TTC549 (cell line): ENCODE measurements around the gene KATNBL1.

Experiments
- FAIRE-seq: peaks from 2 replicates; lab custom pipeline; 2012; peaks lifted over from hg19 to GRCh38; lab: Jason Lieb, UNC

The KATNBL1 gene

GRCh38 chr15:34209421-34210282 is at the start of gene KATNBL1:
TSS of gene KATNBL1 (minus strand) at chr15:34210096. CDS start at chr15:34163676, 46,420 bp downstream.
- FAIRE-seq, result peak; percentile 62

GRCh38 chr15:34259566-34259965 is 49.7 kb upstream of the KATNBL1 start:
- no peak for FAIRE-seq

- no peak for FAIRE-seq
These were observed 48.3 kb upstream of the KATNBL1 start for GRCh38 chr15:34258151-34258550.

GRCh38 chr15:34252545-34252944 is 42.6 kb upstream of the KATNBL1 start:
- FAIRE-seq, result no peak

GRCh38 chr15:34248190-34248589 is 38.3 kb upstream of the KATNBL1 start:
- FAIRE-seq, result no peak

GRCh38 chr15:34246276-34246976 is 36.5 kb upstream of the KATNBL1 start:
- no peak for FAIRE-seq

- no peak for FAIRE-seq
These were observed 33.3 kb upstream of the KATNBL1 start for GRCh38 chr15:34243226-34243625.

GRCh38 chr15:34242331-34242710 is 32.4 kb upstream of the KATNBL1 start:
- no peak for FAIRE-seq

GRCh38 chr15:34241376-34242330 is 31.8 kb upstream of the KATNBL1 start:
- FAIRE-seq, result peak; percentile 82

- no peak for FAIRE-seq
These were observed 30.6 kb upstream of the KATNBL1 start for GRCh38 chr15:34240537-34240936.

- no peak for FAIRE-seq
These were observed 29.4 kb upstream of the KATNBL1 start for GRCh38 chr15:34239151-34239808.

GRCh38 chr15:34233614-34234013 is 23.7 kb upstream of the KATNBL1 start:
- FAIRE-seq, result no peak

GRCh38 chr15:34223904-34224596 is 14.2 kb upstream of the KATNBL1 start:
- FAIRE-seq, result no peak

- no peak for FAIRE-seq
These were observed 7.8 kb upstream of the KATNBL1 start for GRCh38 chr15:34217587-34218225.

- no peak for FAIRE-seq
These were observed 6.8 kb upstream of the KATNBL1 start for GRCh38 chr15:34216527-34217270.

GRCh38 chr15:34214135-34214534 is 4.2 kb upstream of the KATNBL1 start:
- FAIRE-seq, result no peak

- FAIRE-seq, result no peak
These were observed 3.8 kb upstream of the KATNBL1 start for GRCh38 chr15:34213690-34214089.

- FAIRE-seq, result no peak
These were observed 3.9 kb downstream of the KATNBL1 start for GRCh38 chr15:34206011-34206410.

- FAIRE-seq, result no peak
These were observed 6.0 kb downstream of the KATNBL1 start for GRCh38 chr15:34203936-34204335.

GRCh38 chr15:34203305-34203704 is 6.6 kb downstream of the KATNBL1 start:
- FAIRE-seq, result no peak
